Naive thymus-derived CD8-positive, alpha-beta T cell (primary cell): ENCODE results near the gene IL1A. TPM values are rescaled to one million over a fixed set of nuclear protein-coding genes. Genes with fewer than 3 reads are reported as not detected.

Experiments used
- ATAC-seq, 2 donors: fragments of 150-1000 bp; cut with Tn5 transposase in 1 of 2; sonication (Bioruptor Pico), chemical (Tn5 transposase) in 1 of 2; 1 replicate in 1 of 2; 2 replicates in 1 of 2; pipeline ENCODE4 v1.10.0; 2021; ENCODE audit warnings: mild to moderate bottlenecking in 2 of 2, moderate library complexity in 2 of 2
- POLR2A ChIA-PET: fragments of 350-600 bp; sonication (Branson Sonifier 250); formaldehyde crosslinking; loops from one replicate; lab custom pipeline; 2021; ENCODE audit warnings: antibody characterized with exemption; lab: Charles Lee
- DNase-seq, 10 donors: peaks; one replicate each; pipeline versions ENCODE4 v3.0.0 to v3.0.0-alpha.2; 2020 to 2022
- H3K27ac Mint-ChIP-seq, 10 donors: one replicate each; pipeline ENCODE4 v1.8.0; 2020 to 2022; ENCODE audit warnings: mild to moderate bottlenecking in 10 of 10, mixed read lengths in 10 of 10, moderate library complexity in 4 of 10, inconsistent platforms in 1 of 10
- H3K27me3 Mint-ChIP-seq, 5 donors: one replicate each; pipeline ENCODE4 v1.8.0; 2021 to 2022; ENCODE audit warnings: mixed read lengths in 5 of 5
- H3K36me3 Mint-ChIP-seq, 3 donors: one replicate each; pipeline ENCODE4 v1.8.0; 2020 to 2022; ENCODE audit warnings: mixed read lengths in 3 of 3, mild to moderate bottlenecking in 2 of 3, inconsistent platforms in 1 of 3
- H3K4me1 Mint-ChIP-seq, 4 donors: one replicate each; pipeline ENCODE4 v1.8.0; 2021 to 2022; ENCODE audit warnings: mixed read lengths in 4 of 4
- H3K4me3 Mint-ChIP-seq, 10 donors: one replicate each; pipeline ENCODE4 v1.8.0; 2020 to 2022; ENCODE audit warnings: mild to moderate bottlenecking in 10 of 10, mixed read lengths in 10 of 10, moderate library complexity in 6 of 10, inconsistent platforms in 1 of 10
- H3K9me3 Mint-ChIP-seq, 9 donors: one replicate each; pipeline ENCODE4 v1.8.0; 2020 to 2022; ENCODE audit warnings: mixed read lengths in 9 of 9, mild to moderate bottlenecking in 3 of 9, inconsistent platforms in 1 of 9, moderate library complexity in 1 of 9
- polyA plus RNA-seq, 3 donors: library from polyadenylated mRNA; unstranded; fragments of 300-500 nt; fragmentation: Illumina TruSeq; gene quantifications; one replicate each; pipeline ENCODE4 v1.2.3, GENCODE V29; 2021
- total RNA-seq, 8 experiments: library from RNA in 2 of 8; stranded (reverse) in 2 of 8; gene quantifications; one replicate each; pipeline ENCODE4 v1.2.3 and lab custom pipeline; 2021 to 2026

The IL1A gene
- total and polyA plus RNA-seq, 5 experiments from 2014 or later = not detected

- peaks cover 5 to 14% (median 9%) of the 10 kb centered on the region in 5 donors for H3K27me3 Mint-ChIP-seq
- no peak overlapping the region for H3K27ac Mint-ChIP-seq
These were observed 43.4 kb upstream of the IL1A start for GRCh38 chr2:112827604-112828185.

DNA sequence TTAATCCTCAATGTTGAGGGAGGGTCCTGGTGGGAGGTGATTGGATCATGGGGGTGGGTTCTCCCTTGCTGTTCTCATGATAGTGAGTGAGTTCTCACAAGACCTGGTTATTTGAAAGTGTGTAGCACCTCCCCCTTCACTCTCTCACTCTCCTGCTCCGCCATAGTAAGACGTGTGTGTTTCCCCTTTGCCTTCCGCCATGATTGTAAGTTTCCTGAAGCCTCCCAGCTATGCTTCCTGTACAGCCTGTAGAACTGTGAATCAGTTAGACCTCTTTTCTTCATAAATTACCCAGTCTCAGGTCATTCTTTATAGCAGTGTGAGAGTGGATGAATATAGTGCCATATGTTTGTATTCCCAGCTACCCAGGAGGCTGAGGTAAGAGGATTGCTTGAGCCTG lies 42.7 kb upstream of the IL1A start:
- H3K4me1 Mint-ChIP-seq = peaks cover 6 to 18% (median 12%) of the 10 kb centered on the region in 4 donors
- no peak overlapping the region for H3K4me3 Mint-ChIP-seq
- ATAC-seq (no peak), DNase-seq (no peak)
- H3K9me3 Mint-ChIP-seq = no peaks in the 10 kb centered on the region
- no peak overlapping the region for H3K27ac Mint-ChIP-seq
- peaks cover 5 to 14% (median 9%) of the 10 kb centered on the region in 5 donors for H3K27me3 Mint-ChIP-seq
- no peaks in the 10 kb centered on the region for H3K36me3 Mint-ChIP-seq
- POLR2A ChIA-PET = no interaction called here

More at GRCh38 chr2:112827604-112828185, 43.4 kb upstream of the IL1A start:
- Mint-ChIP-seq H3K36me3 (no peaks in the 10 kb centered on the region), H3K4me3 (no peak overlapping the region), H3K9me3 (no peaks in the 10 kb centered on the region), H3K4me1 (peaks cover 0 to 15% (median 6%) of the 10 kb centered on the region in 4 donors)
- ATAC-seq (no peak), DNase-seq (no peak)
- POLR2A ChIA-PET = no interaction called here

- Mint-ChIP-seq H3K36me3 (no peaks in the 10 kb centered on the region), H3K27ac (no peak overlapping the region), H3K4me3 (no peak overlapping the region), H3K27me3 (peaks cover 0 to 8% (median 5%) of the 10 kb centered on the region in 5 donors), H3K9me3 (no peaks in the 10 kb centered on the region), H3K4me1 (peaks cover 6 to 21% (median 11%) of the 10 kb centered on the region in 4 donors)
- ATAC-seq = no peak
- POLR2A ChIA-PET = no interaction called here
- no peak for DNase-seq
These were observed 41.4 kb upstream of the IL1A start for GRCh38 chr2:112825706-112826105.

DNA sequence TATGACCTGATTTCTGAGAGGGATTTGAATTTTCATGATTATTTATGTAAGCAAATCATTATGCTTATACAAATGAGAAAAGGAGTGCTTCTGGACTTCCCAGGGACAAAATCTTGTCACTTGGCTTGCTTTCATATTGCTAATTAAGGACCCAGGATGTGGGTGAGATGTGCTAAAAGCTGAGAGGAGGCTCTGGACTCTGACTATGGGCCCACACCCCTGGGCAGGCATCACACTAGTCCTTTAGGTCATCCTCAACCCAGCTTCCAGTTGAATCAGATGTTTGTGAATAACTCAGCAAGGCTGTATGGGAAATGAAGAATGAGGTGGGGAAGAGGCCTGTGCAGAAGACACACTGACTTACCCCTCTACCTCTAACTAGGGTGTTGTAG lies 40.4 kb upstream of the IL1A start:
- ATAC-seq (no peak), DNase-seq (no peak)
- H3K4me3 Mint-ChIP-seq = no peak overlapping the region
- peaks cover 6 to 21% (median 11%) of the 10 kb centered on the region in 4 donors for H3K4me1 Mint-ChIP-seq
- H3K9me3 Mint-ChIP-seq = no peaks in the 10 kb centered on the region
- no peaks in the 10 kb centered on the region for H3K36me3 Mint-ChIP-seq
- peaks cover 0 to 5% (median 3%) of the 10 kb centered on the region in 5 donors for H3K27me3 Mint-ChIP-seq
- no peak overlapping the region for H3K27ac Mint-ChIP-seq
- POLR2A ChIA-PET = no interaction called here

DNA sequence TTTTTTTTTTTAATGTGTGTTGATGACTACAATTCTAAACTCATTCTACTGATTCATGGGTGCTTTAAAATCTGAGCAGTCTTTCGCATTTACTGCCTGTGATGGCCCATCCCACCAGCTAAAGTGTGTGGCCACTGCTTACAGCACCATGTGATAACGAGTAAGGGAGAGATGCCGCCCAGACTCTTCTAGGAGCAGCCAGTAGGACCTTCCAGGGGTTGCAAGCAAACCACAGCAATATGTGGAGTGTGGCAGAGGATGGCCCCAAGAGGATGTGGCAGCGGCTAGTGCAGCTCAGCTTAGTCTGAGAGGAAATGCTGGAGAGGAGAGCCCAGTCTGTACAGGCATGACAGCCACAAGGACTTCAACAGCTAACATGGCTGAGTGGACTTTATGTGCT lies 37.4 kb upstream of the IL1A start:
- POLR2A ChIA-PET = no interaction called here

DNA sequence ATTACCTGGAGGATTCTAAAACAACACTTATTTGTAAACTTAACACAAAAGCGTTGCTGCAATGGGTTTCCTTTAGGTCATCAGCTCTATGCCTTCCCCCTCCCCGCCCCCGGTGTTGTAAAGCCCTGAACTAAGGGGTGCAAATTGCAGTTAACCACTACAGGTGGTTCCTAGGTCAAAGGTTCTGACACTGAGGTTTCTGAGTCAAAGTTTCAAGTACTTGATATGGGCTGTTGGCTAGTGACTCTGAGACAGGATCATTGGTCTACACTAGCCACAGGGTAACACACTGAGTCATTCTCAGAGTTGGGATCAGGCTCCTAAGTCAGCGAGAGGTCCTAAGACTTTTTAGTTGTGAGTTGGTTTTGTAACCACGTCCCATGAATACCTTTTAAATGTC lies 36.8 kb upstream of the IL1A start:
- POLR2A ChIA-PET = no interaction called here
- peaks cover 0 to 3% (median 0%) of the 10 kb centered on the region in 5 donors for H3K27me3 Mint-ChIP-seq
- no peak overlapping the region for H3K4me3 Mint-ChIP-seq
- H3K27ac Mint-ChIP-seq = peak overlapping the region in 1 of 10 donors; percentile 53
- no peak for ATAC-seq
- DNase-seq = no peak
- H3K36me3 Mint-ChIP-seq = no peaks in the 10 kb centered on the region
- no peaks in the 10 kb centered on the region for H3K9me3 Mint-ChIP-seq
- peaks cover 6 to 21% (median 11%) of the 10 kb centered on the region in 4 donors for H3K4me1 Mint-ChIP-seq

More for the DNA sequence above, 37.4 kb upstream of the IL1A start:
- no peak overlapping the region for H3K4me3 Mint-ChIP-seq
- H3K27ac Mint-ChIP-seq = peak overlapping the region in 3 of 10 donors; percentile 20 to 53 (median 35)
- no peaks in the 10 kb centered on the region for H3K36me3 Mint-ChIP-seq
- DNase-seq = peak in 1 of 10 donors; percentile 9
- no peaks in the 10 kb centered on the region for H3K9me3 Mint-ChIP-seq
- peak in 1 of 2 donors; percentile 48 for ATAC-seq
- peaks cover 6 to 21% (median 11%) of the 10 kb centered on the region in 4 donors for H3K4me1 Mint-ChIP-seq
- peaks cover 0 to 3% (median 0%) of the 10 kb centered on the region in 5 donors for H3K27me3 Mint-ChIP-seq

GRCh38 chr2:112820343-112820742 lies 36.0 kb upstream of the IL1A start:
- no peaks in the 10 kb centered on the region for H3K36me3 Mint-ChIP-seq
- H3K9me3 Mint-ChIP-seq = no peaks in the 10 kb centered on the region
- H3K27me3 Mint-ChIP-seq = peaks cover 0 to 1% (median 0%) of the 10 kb centered on the region in 5 donors
- POLR2A ChIA-PET = no interaction called here
- H3K4me1 Mint-ChIP-seq = peaks cover 6 to 21% (median 11%) of the 10 kb centered on the region in 4 donors
- no peak overlapping the region for H3K27ac Mint-ChIP-seq
- ATAC-seq (no peak), DNase-seq (no peak)
- no peak overlapping the region for H3K4me3 Mint-ChIP-seq

- POLR2A ChIA-PET = no interaction called here
- Mint-ChIP-seq H3K36me3 (no peaks in the 10 kb centered on the region), H3K9me3 (no peaks in the 10 kb centered on the region), H3K27me3 (peaks cover 0 to 1% (median 0%) of the 10 kb centered on the region in 5 donors), H3K27ac (no peak overlapping the region), H3K4me1 (peaks cover 6 to 16% (median 11%) of the 10 kb centered on the region in 4 donors), H3K4me3 (no peak overlapping the region)
- no peak for DNase-seq
- no peak for ATAC-seq
These were observed 34.8 kb upstream of the IL1A start for GRCh38 chr2:112819081-112819480.

- no peak overlapping the region for H3K27ac Mint-ChIP-seq
- H3K9me3 Mint-ChIP-seq = no peaks in the 10 kb centered on the region
- no peaks in the 10 kb centered on the region for H3K36me3 Mint-ChIP-seq
- POLR2A ChIA-PET = no interaction called here
- no peak overlapping the region for H3K4me3 Mint-ChIP-seq
- no peak for ATAC-seq
- peaks cover 0 to 1% (median 0%) of the 10 kb centered on the region in 5 donors for H3K27me3 Mint-ChIP-seq
- H3K4me1 Mint-ChIP-seq = peaks cover 6 to 17% (median 11%) of the 10 kb centered on the region in 4 donors
- DNase-seq = no peak
These were observed 34.0 kb upstream of the IL1A start for GRCh38 chr2:112818094-112818902.

DNA sequence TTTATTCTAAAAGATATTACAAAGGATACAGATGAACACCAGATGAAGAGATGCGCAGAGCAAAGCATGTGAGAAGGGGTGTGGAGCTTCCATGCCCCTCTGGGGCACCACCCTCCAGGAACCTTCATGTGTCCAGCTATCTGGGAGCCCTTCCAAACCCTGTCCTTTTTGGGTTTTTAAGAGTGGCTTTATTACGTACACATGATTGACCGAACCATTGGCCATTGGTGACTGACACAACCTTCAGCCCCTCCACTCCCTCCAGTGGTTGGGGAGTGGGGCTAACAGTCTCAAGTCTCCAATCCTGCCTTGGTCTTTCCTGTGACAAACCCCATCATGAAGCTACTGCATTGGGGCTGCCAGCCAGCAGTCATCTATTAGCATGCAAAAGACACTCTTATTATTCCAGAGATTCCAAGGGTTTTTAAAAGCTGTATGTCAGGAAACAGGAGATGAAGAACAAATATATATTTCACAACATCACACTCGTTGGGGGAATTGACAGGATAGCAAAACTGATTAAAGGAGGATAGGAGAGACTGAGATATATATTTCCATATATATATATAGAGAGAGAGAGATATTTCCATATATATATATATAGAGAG lies 32.9 kb upstream of the IL1A start:
- Mint-ChIP-seq H3K4me1 (peaks cover 4 to 17% (median 9%) of the 10 kb centered on the region in 4 donors), H3K27ac (no peak overlapping the region), H3K9me3 (no peaks in the 10 kb centered on the region), H3K27me3 (no peaks in the 10 kb centered on the region), H3K4me3 (no peak overlapping the region), H3K36me3 (no peaks in the 10 kb centered on the region)
- POLR2A ChIA-PET = no interaction called here
- ATAC-seq = no peak
- no peak for DNase-seq

DNA sequence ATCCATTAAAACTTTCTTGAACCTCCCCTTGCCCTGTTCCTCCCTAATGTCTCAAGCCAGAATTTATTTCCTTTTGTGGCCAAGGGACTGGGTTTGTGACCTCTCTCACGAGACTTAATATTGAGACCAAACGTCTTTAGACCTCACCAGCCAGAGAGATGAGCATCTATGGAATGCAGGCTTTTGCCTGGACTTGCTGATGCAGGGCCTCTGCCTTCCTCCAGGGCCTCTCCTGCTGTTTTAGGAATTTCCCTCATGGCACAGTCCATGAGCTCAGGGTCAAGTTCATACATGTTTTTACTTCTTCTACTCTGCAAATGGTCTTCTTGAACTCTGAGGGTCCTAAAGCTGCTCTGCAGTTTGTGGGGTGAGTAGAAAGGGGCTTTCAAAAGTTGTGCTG lies 30.0 kb upstream of the IL1A start:
- Mint-ChIP-seq H3K27ac (no peak overlapping the region), H3K4me1 (peaks cover 2 to 14% (median 10%) of the 10 kb centered on the region in 4 donors), H3K27me3 (no peaks in the 10 kb centered on the region), H3K9me3 (peaks cover 0 to 2% (median 0%) of the 10 kb centered on the region in 9 donors), H3K36me3 (peaks cover 0 to 5% (median 0%) of the 10 kb centered on the region in 3 donors), H3K4me3 (no peak overlapping the region)
- ATAC-seq = no peak
- DNase-seq = no peak
- POLR2A ChIA-PET = no interaction called here

DNA sequence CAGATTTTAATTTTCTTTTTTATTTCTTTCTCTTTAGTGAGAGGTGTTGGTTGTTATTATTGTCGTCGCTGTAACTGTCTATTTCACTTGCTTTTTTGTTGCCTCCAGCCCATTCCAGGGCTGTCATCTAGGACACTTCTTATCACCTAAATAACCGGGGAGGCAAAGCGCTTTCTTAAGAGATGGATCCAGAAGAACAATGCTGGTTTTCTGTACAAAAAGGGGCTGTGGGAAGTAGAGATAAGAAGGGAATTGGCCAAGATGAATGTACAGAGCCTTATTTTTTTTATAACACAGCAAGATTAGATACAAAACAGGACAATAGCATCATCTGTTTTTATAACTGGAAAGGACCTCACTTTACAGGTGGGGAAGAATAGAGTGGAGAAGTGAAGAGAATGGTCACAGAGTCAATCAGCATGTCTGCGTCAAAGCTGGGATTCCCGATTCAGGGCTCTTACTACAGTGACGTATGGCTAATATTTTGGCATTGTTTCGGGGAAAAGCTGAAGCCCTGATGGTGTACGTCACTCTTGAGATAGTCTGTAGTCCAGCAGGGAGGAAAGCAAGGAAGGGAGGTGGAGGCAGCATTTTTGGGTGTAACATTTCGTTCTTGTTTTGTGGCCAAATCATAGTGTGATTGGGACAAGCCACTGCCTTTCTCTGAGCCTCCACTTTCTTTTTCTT lies 29.1 kb upstream of the IL1A start:
- Mint-ChIP-seq H3K27me3 (no peaks in the 10 kb centered on the region), H3K36me3 (peaks cover 0 to 7% (median 6%) of the 10 kb centered on the region in 3 donors), H3K27ac (no peak overlapping the region), H3K4me3 (no peak overlapping the region), H3K9me3 (peaks cover 0 to 8% (median 0%) of the 10 kb centered on the region in 9 donors), H3K4me1 (peaks cover 2 to 14% (median 10%) of the 10 kb centered on the region in 4 donors)
- POLR2A ChIA-PET = no interaction called here
- DNase-seq = no peak
- ATAC-seq = no peak
